Lung (tissue), 12 donors: ENCODE results near the gene FRMD1. TPM values are rescaled to one million over a fixed set of nuclear protein-coding genes. Genes with fewer than 3 reads are reported as not detected.

ENCODE experiments used
- ATAC-seq: fragments of 200-7000 bp; cut with Tn5 transposase; one replicate; pipeline ENCODE4 v1.9.1; 2020; ENCODE audit warnings: moderate number of reproducible peaks; ENCODE audit not compliant: insufficient read depth, low FRiP score
- DNase-seq, 3 donors: peaks; one replicate each; pipeline ENCODE4 v3.0.0-alpha.2; 2013 to 2017
- H3K27ac ChIP-seq, 2 donors: one replicate each; pipeline ENCODE4 v1.5.1; 2013; ENCODE audit warnings: mild to moderate bottlenecking in 2 of 2, moderate library complexity in 2 of 2, control low read depth in 1 of 2, inconsistent platforms in 1 of 2, low read depth in 1 of 2, low read length in 1 of 2
- H3K27me3 ChIP-seq, 3 donors: one replicate each; pipeline ENCODE4 v1.5.1; 2013; ENCODE audit warnings: low read length in 2 of 3; ENCODE audit not compliant: control insufficient read depth in 3 of 3, insufficient read depth in 3 of 3
- H3K36me3 ChIP-seq, 4 donors: one replicate each; pipeline ENCODE4 v1.5.1; 2013; ENCODE audit warnings: low read length in 4 of 4, mild to moderate bottlenecking in 1 of 4, moderate library complexity in 1 of 4; ENCODE audit not compliant: control insufficient read depth in 4 of 4, insufficient read depth in 4 of 4
- H3K4me1 ChIP-seq, 5 donors: one replicate each; pipeline ENCODE4 v1.5.1; 2013; ENCODE audit warnings: low read length in 5 of 5, mild to moderate bottlenecking in 2 of 5, moderate library complexity in 1 of 5; ENCODE audit not compliant: control insufficient read depth in 5 of 5, insufficient read depth in 5 of 5
- H3K4me3 ChIP-seq: one replicate; pipeline ENCODE4 v1.5.1; 2013; ENCODE audit warnings: mild to moderate bottlenecking, control low read depth, moderate library complexity
- H3K9ac ChIP-seq, 2 donors: one replicate each; pipeline ENCODE4 v1.5.1; 2013; ENCODE audit warnings: low read length in 2 of 2, control low read depth in 1 of 2; ENCODE audit not compliant: insufficient read depth in 1 of 2
- H3K9me3 ChIP-seq, 4 donors: one replicate each; pipeline ENCODE4 v1.5.1; 2013; ENCODE audit warnings: low read length in 3 of 4, mild to moderate bottlenecking in 1 of 4, moderate library complexity in 1 of 4; ENCODE audit not compliant: control insufficient read depth in 4 of 4, insufficient read depth in 3 of 4
- CTCF ChIP-seq: IDR thresholded peaks from 2 replicates; pipeline ENCODE4 v1.5.1; 2012; ENCODE audit warnings: mild to moderate bottlenecking; ENCODE audit errors: control extremely low read depth, extremely low read depth
- WGBS, 2 donors: extraction: QIAGEN DNeasy Blood & Tissue Kit; methylation state at CpG; one replicate each; pipeline ENCODE4 v1.1.7; 2013; 5-methylcytosine and 5-hydroxymethylcytosine counted together
- polyA plus RNA-seq, 2 donors: library from polyadenylated mRNA; stranded (reverse); fragments of 200-250 nt; gene quantifications; one replicate each; pipeline ENCODE4 v1.2.1, GENCODE V29; 2013
- total RNA-seq, 2 donors: library from RNA; depleted of rRNA in 1 of 2; stranded (reverse); fragments of >200 nt in 1 of 2; gene quantifications; one replicate each; pipeline ENCODE4 v1.2.1, GENCODE V29; 2014 to 2021
- donor health status: control.
- donor health status: control.
- donor health status: Bipolar disorder and iron deficiency.
- donor health status: healthy.
- donor health status: DM: yes; HTN: yes; CAD: no.

Gene FRMD1
- total and polyA plus RNA-seq, 4 donors, result 0.02 to 1.4 (median 0.10) TPM

- ATAC-seq (no peak), DNase-seq (no peak)
- H3K27me3 ChIP-seq, result no peaks in the 10 kb centered on the region
- H3K4me3 ChIP-seq, result no peak overlapping the region
- H3K9ac ChIP-seq, result no peak overlapping the region
- WGBS, 2 donors, result 88 to 91% methylated on average over 13 of the region's 13 CpGs
- H3K9me3 ChIP-seq, result peaks cover 0 to 2% (median 0%) of the 10 kb centered on the region in 4 donors
- no peak for TF ChIP-seq CTCF
- H3K4me1 ChIP-seq, result peaks cover 0 to 6% (median 0%) of the 10 kb centered on the region in 5 donors
- peaks cover 0 to 8% (median 0%) of the 10 kb centered on the region in 4 donors for H3K36me3 ChIP-seq
- no peak overlapping the region for H3K27ac ChIP-seq
Measured at GRCh38 chr6:168075216-168075615, 3.8 kb downstream of the FRMD1 start.

- no peak for DNase-seq
- Histone ChIP-seq H3K9me3 (peaks cover 0 to 2% (median 0%) of the 10 kb centered on the region in 4 donors), H3K4me3 (no peak overlapping the region), H3K4me1 (peaks cover 0 to 6% (median 0%) of the 10 kb centered on the region in 5 donors), H3K9ac (no peak overlapping the region), H3K36me3 (peaks cover 0 to 8% (median 0%) of the 10 kb centered on the region in 4 donors), H3K27me3 (no peaks in the 10 kb centered on the region), H3K27ac (no peak overlapping the region)
- TF ChIP-seq CTCF, result no peak
- 82 to 83% methylated on average over 13 of the region's 13 CpGs for WGBS, 2 donors
- ATAC-seq, result no peak
Measured at GRCh38 chr6:168073937-168074730, 4.9 kb downstream of the FRMD1 start.

- TF ChIP-seq CTCF, result no peak
- WGBS, 2 donors, result 78 to 82% methylated on average over 4 of the region's 4 CpGs
- Histone ChIP-seq H3K36me3 (peaks cover 0 to 8% (median 0%) of the 10 kb centered on the region in 4 donors), H3K27ac (no peak overlapping the region), H3K4me3 (no peak overlapping the region), H3K9me3 (peaks cover 0 to 2% (median 0%) of the 10 kb centered on the region in 4 donors), H3K4me1 (no peaks in the 10 kb centered on the region), H3K27me3 (no peaks in the 10 kb centered on the region), H3K9ac (no peak overlapping the region)
- DNase-seq (no peak), ATAC-seq (no peak)
Measured at GRCh38 chr6:168072730-168073129, 6.3 kb downstream of the FRMD1 start.
